Left colon (tissue), 2 donors: ENCODE data around the gene MARK4. TPM values are rescaled to one million over a fixed set of nuclear protein-coding genes. Genes with fewer than 3 reads are reported as not detected.
"Not testable (repeated sequence)": the region's sequence is repeated elsewhere in the genome, so short reads cannot be mapped to it uniquely, and the experiment has no call there.

Experiments
- ATAC-seq: fragments of 200-7000 bp; cut with Tn5 transposase; one replicate; pipeline ENCODE4 v1.9.1; 2020; ENCODE audit warnings: mild to moderate bottlenecking, moderate library complexity
- DNase-seq, 2 donors: peaks; one replicate each; pipeline ENCODE4 v3.0.0-alpha.2; 2020
- intact Hi-C, 2 donors: fragments of 100-400 bp; cut with DNase I in 1 of 2; cut with micrococcal nuclease in 1 of 2; formaldehyde crosslinking; loops; one replicate each; pipeline versions ENCODE4 v1.11.2 to v1.14.0; 2022; cut with DNase I, micrococcal nuclease
- total RNA-seq, 2 donors: library from RNA; stranded (reverse); fragmentation: NEBNext Ultra II Directional; extraction: Animal tissue kit (Norgen Biotek cat#: 25700); gene quantifications; one replicate each; pipeline ENCODE4 v1.2.1, GENCODE V29; 2021
- donor health status: DM: no; HTN: no; CAD: no.
- donor health status: DM: yes; HTN: yes; CAD: no.

Gene MARK4
- total RNA-seq, 2 donors from 2014 or later, result 18.0 to 24.7 TPM

GRCh38 chr19:45322744-45323281 is 71.7 kb downstream of the MARK4 start, which contains the start of gene CKM:
Gene CKM (minus strand): TSS chr19:45322875. CDS start chr19:45319713, 3,162 bp downstream.
- intact Hi-C loops, result no loop called here
- no peak for DNase-seq
- no peak for ATAC-seq

- intact Hi-C loops, result no loop called here
- ATAC-seq (peak; percentile 36), DNase-seq (peak; percentile 16 to 46)
These were observed 72.6 kb downstream of the MARK4 start for GRCh38 chr19:45323671-45324081.

- no peak for DNase-seq
- intact Hi-C loops, result no loop called here
- no peak for ATAC-seq
These were observed 73.4 kb downstream of the MARK4 start for GRCh38 chr19:45324349-45324907.

GRCh38 chr19:45327404-45328143 is 76.5 kb downstream of the MARK4 start:
- DNase-seq (no peak), ATAC-seq (no peak)
- intact Hi-C loops, result no loop called here

- intact Hi-C loops, result no loop called here
- no peak for DNase-seq
- ATAC-seq, result no peak
These were observed 80.3 kb downstream of the MARK4 start for GRCh38 chr19:45331411-45331810.

GRCh38 chr19:45333609-45334303 is 82.7 kb downstream of the MARK4 start:
- ATAC-seq, result no peak
- intact Hi-C loops, result no loop called here
- no peak for DNase-seq

- ATAC-seq, DNase-seq, intact Hi-C loops: not testable (repeated sequence)
These were observed 83.8 kb downstream of the MARK4 start for GRCh38 chr19:45334881-45335280.

GRCh38 chr19:45336696-45337251 is 85.7 kb downstream of the MARK4 start:
- ATAC-seq, result no peak
- no peak for DNase-seq
- intact Hi-C loops, result no loop called here

GRCh38 chr19:45339629-45340028 is 88.6 kb downstream of the MARK4 start:
- intact Hi-C loops, result no loop called here
- ATAC-seq (no peak), DNase-seq (no peak)

- intact Hi-C loops, result no loop called here
- peak in 1 of 2 donors; percentile 68 for DNase-seq
- peak; percentile 95 for ATAC-seq
These were observed 89.3 kb downstream of the MARK4 start, which contains the start of gene KLC3 for GRCh38 chr19:45340232-45340898. Gene KLC3 (plus strand): TSS chr19:45340750. CDS start chr19:45345542, 4,792 bp downstream.

- peak; percentile 32 for ATAC-seq
- DNase-seq, result peak in 1 of 2 donors; percentile 18
- intact Hi-C loops, result no loop called here
These were observed 89.9 kb downstream of the MARK4 start for GRCh38 chr19:45340899-45341453.

- ATAC-seq (no peak), DNase-seq (no peak)
- intact Hi-C loops, result no loop called here
These were observed 91.8 kb downstream of the MARK4 start for GRCh38 chr19:45342911-45343310.

- ATAC-seq (no peak), DNase-seq (no peak)
- intact Hi-C loops, result no loop called here
These were observed 93.8 kb downstream of the MARK4 start for GRCh38 chr19:45344621-45345505.

GRCh38 chr19:45345506-45345860 is 94.4 kb downstream of the MARK4 start:
- DNase-seq (no peak), ATAC-seq (no peak)
- intact Hi-C loops, result no loop called here

- intact Hi-C loops, result no loop called here
- DNase-seq, result no peak
- ATAC-seq, result peak; percentile 26
These were observed 95.4 kb downstream of the MARK4 start for GRCh38 chr19:45346449-45346848.

GRCh38 chr19:45347570-45348366 is 96.7 kb downstream of the MARK4 start:
- intact Hi-C loops, result no loop called here
- no peak for ATAC-seq
- no peak for DNase-seq
